ENCODE results near the gene PDE11A.

GRCh38 chr2:178108176-178108575, 35.6 kb upstream of the PDE11A start:
- TF ChIP-seq SPI1 (IDR thresholded peaks at IDR 0.05; ENCODE audit: low read depth, low read length) = no peak
- TF ChIP-seq POLR2AphosphoS5 (IDR thresholded peaks at IDR 0.05; ENCODE audit: low read depth, low read length) = no peak
- no peak for TF ChIP-seq TAF1 (IDR thresholded peaks at IDR 0.05; ENCODE audit: low read depth, low read length)
- no peak for TF ChIP-seq POLR2A (IDR thresholded peaks at IDR 0.05; ENCODE audit: low read depth, low read length)
- TF ChIP-seq PAX5 (IDR thresholded peaks at IDR 0.05; ENCODE audit: insufficient read depth, low read length, severe bottlenecking) = no peak
